Neuronal stem cell (in vitro differentiated cells): ENCODE data around the gene VPS4B.

Experiments
- DNase-seq: peaks from one replicate; pipeline ENCODE4 v3.0.0-alpha.2; 2013; ENCODE audit warnings: low spot score
- H2AFZ ChIP-seq: one replicate; pipeline ENCODE4 v1.6.1; 2013; ENCODE audit warnings: mild to moderate bottlenecking, low read length, inconsistent platforms
- H2AK5ac ChIP-seq: 2 replicates; pipeline ENCODE4 v1.6.1; 2013; ENCODE audit warnings: low read depth, mild to moderate bottlenecking, inconsistent platforms, low read length, moderate library complexity, mixed read lengths
- H2BK120ac ChIP-seq: 2 replicates; pipeline ENCODE4 v1.6.1; 2013; ENCODE audit warnings: low read depth, mild to moderate bottlenecking, inconsistent platforms, low read length, moderate library complexity, mixed read lengths
- H2BK12ac ChIP-seq: one replicate; pipeline ENCODE4 v1.6.1; 2013; ENCODE audit warnings: low read length, inconsistent platforms
- H2BK15ac ChIP-seq: 2 replicates; pipeline ENCODE4 v1.6.1; 2013; ENCODE audit warnings: mild to moderate bottlenecking, low read length, inconsistent platforms, mixed read lengths
- H2BK5ac ChIP-seq: one replicate; pipeline ENCODE4 v1.6.1; 2013; ENCODE audit warnings: inconsistent platforms, mild to moderate bottlenecking, low read length, moderate library complexity
- H3K14ac ChIP-seq: one replicate; pipeline ENCODE4 v1.6.1; 2013; ENCODE audit warnings: low read length, inconsistent platforms
- H3K18ac ChIP-seq: 2 replicates; pipeline ENCODE4 v1.6.1; 2013; ENCODE audit warnings: low read length, inconsistent platforms
- H3K23ac ChIP-seq: 2 replicates; pipeline ENCODE4 v1.6.1; 2013; ENCODE audit warnings: low read depth, mild to moderate bottlenecking, mixed read lengths, low read length, inconsistent platforms; ENCODE audit not compliant: poor library complexity
- H3K27ac ChIP-seq: replicated peaks from 3 replicates; pipeline ENCODE4 v1.5.1; 2013; ENCODE audit warnings: low read length, inconsistent platforms
- H3K27me3 ChIP-seq, 3 experiments: 2 replicates each; pipeline ENCODE4 v1.6.1; 2013; ENCODE audit warnings: low read length in 3 of 3, mild to moderate bottlenecking in 2 of 3, inconsistent platforms in 1 of 3, low read depth in 1 of 3, mixed read lengths in 1 of 3, moderate library complexity in 1 of 3; ENCODE audit not compliant: control insufficient read depth in 3 of 3, insufficient read depth in 3 of 3
- H3K36me3 ChIP-seq, 2 donors: replicated peaks in 1 of 2; 2 replicates each; pipeline ENCODE4 v1.6.1; 2013; ENCODE audit warnings: low read length in 2 of 2; ENCODE audit not compliant: control insufficient read depth in 2 of 2, insufficient read depth in 2 of 2
- H3K4ac ChIP-seq: 2 replicates; pipeline ENCODE4 v1.6.1; 2013; ENCODE audit warnings: inconsistent platforms, mild to moderate bottlenecking, low read length, moderate library complexity
- H3K4me1 ChIP-seq, 2 donors: 1 replicate in 1 of 2; 2 replicates in 1 of 2; pipeline ENCODE4 v1.6.1; 2013; ENCODE audit warnings: low read length in 2 of 2, low read depth in 1 of 2; ENCODE audit not compliant: control insufficient read depth in 2 of 2, insufficient read depth in 1 of 2
- H3K4me2 ChIP-seq: one replicate; pipeline ENCODE4 v1.6.1; 2013; ENCODE audit warnings: mild to moderate bottlenecking, low read length, inconsistent platforms; ENCODE audit not compliant: insufficient read depth, poor library complexity, severe bottlenecking
- H3K4me3 ChIP-seq, 2 donors: 2 replicates each; pipeline ENCODE4 v1.5.1; 2013; ENCODE audit warnings: low read length in 2 of 2, mild to moderate bottlenecking in 2 of 2, inconsistent platforms in 1 of 2, moderate library complexity in 1 of 2
- H3K79me1 ChIP-seq: one replicate; pipeline ENCODE4 v1.6.1; 2013; ENCODE audit warnings: low read depth, mild to moderate bottlenecking, inconsistent platforms, low read length, moderate library complexity
- H3K9ac ChIP-seq: one replicate; pipeline ENCODE4 v1.6.1; 2013; ENCODE audit warnings: mild to moderate bottlenecking, low read depth, low read length, inconsistent platforms; ENCODE audit not compliant: poor library complexity
- H3K9me3 ChIP-seq, 2 donors: replicated peaks in 1 of 2; 2 replicates each; pipeline versions ENCODE3 to v1.6.1; 2013; ENCODE audit warnings: low read length in 2 of 2, mild to moderate bottlenecking in 2 of 2, inconsistent platforms in 1 of 2, low read depth in 1 of 2, mixed read lengths in 1 of 2, moderate library complexity in 1 of 2; ENCODE audit not compliant: control insufficient read depth in 2 of 2, insufficient read depth in 1 of 2
- H4K8ac ChIP-seq: one replicate; pipeline ENCODE4 v1.6.1; 2013; ENCODE audit warnings: low read depth, mild to moderate bottlenecking, inconsistent platforms, low read length, moderate library complexity
- H4K91ac ChIP-seq: one replicate; pipeline ENCODE4 v1.6.1; 2013; ENCODE audit warnings: low read length, low read depth, mild to moderate bottlenecking, inconsistent platforms; ENCODE audit not compliant: poor library complexity
- WGBS, 2 donors: extraction: QIAGEN DNeasy Blood & Tissue Kit; methylation state at CpG; one replicate each; pipeline ENCODE4 v1.1.7; 2013; ENCODE audit warnings: missing lambda C conversion rate in 2 of 2, mixed read lengths in 1 of 2; ENCODE audit not compliant: insufficient read length in 2 of 2, insufficient replicate concordance in 1 of 2; ENCODE audit errors: extremely low coverage in 2 of 2; 5-methylcytosine and 5-hydroxymethylcytosine counted together

The VPS4B gene

GRCh38 chr18:63402246-63403162 lies 19.8 kb downstream of the VPS4B start:
- Histone ChIP-seq H3K79me1 (no peaks in the 10 kb centered on the region), H2BK5ac (no peak overlapping the region), H3K27me3 (no peaks in the 10 kb centered on the region), H3K4me3 (no peak overlapping the region), H2BK15ac (no peak overlapping the region), H2AK5ac (no peak overlapping the region), H3K4ac (no peak overlapping the region), H4K91ac (no peak overlapping the region), H3K9me3 (peaks cover 0 to 3% of the 10 kb centered on the region in 2 donors), H3K9ac (no peak overlapping the region), H3K27ac (no peak overlapping the region), H2BK120ac (no peak overlapping the region), H3K23ac (no peak overlapping the region), H3K18ac (no peak overlapping the region), H3K14ac (no peak overlapping the region), H4K8ac (no peak overlapping the region), H2BK12ac (no peak overlapping the region), H2AFZ (no peak overlapping the region), H3K4me2 (no peak overlapping the region), H3K36me3 (peaks cover 8 to 96% of the 10 kb centered on the region in 2 donors), H3K4me1 (no peaks in the 10 kb centered on the region)
- DNase-seq = no peak
- no CpG with 5 or more reads among the region's 8 CpGs for WGBS, 2 donors

DNA sequence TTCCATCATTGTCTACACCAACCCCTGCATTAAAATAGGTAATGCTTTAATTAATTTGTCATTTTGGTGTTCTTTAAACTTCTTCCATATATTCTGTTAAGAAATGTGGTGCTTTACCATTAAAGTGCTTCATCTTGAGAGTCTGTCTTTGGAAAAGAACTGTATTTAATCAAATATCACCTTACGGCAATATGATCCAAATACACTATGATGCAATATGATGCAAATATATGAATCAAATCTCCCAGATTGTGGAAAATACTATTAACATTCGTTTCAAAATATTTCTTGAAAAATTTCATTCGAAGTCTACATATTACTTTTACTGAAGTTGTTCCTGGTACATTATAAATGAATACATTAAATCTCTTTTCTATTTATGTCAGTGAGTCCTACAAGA lies 23.0 kb downstream of the VPS4B start:
- Histone ChIP-seq H3K36me3 (peaks cover 17 to 98% of the 10 kb centered on the region in 2 donors), H3K27me3 (no peaks in the 10 kb centered on the region), H4K8ac (no peak overlapping the region), H3K4me1 (no peaks in the 10 kb centered on the region), H2AFZ (no peak overlapping the region), H4K91ac (no peak overlapping the region), H3K9ac (no peak overlapping the region), H3K4me3 (no peak overlapping the region), H3K4ac (no peak overlapping the region), H2BK5ac (no peak overlapping the region), H3K79me1 (no peaks in the 10 kb centered on the region), H3K23ac (no peak overlapping the region), H3K4me2 (no peak overlapping the region), H2BK120ac (no peak overlapping the region), H3K27ac (no peak overlapping the region), H3K9me3 (peaks cover 0 to 3% of the 10 kb centered on the region in 2 donors), H2BK15ac (no peak overlapping the region), H2AK5ac (no peak overlapping the region), H3K18ac (no peak overlapping the region), H3K14ac (no peak overlapping the region), H2BK12ac (no peak overlapping the region)
- no CpG with 5 or more reads among the region's 3 CpGs for WGBS, 2 donors
- no peak for DNase-seq

DNA sequence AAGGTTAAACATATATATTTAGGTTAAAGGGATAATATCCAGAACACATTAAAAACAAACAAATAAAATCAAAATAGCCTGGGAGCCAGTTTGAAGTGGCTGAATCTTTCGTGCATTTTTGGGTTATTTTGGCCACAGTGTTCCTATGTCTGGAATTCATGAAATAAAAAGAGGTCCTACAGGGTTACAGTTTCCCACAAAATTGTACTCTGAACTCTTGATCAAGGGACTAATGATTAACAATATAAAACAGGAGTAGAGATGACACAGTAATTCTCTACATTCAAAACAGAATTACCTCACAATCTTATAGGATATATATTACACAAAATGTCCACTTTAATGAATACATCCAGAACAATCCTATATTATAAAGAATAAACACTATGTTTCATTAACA lies 24.9 kb downstream of the VPS4B start:
- Histone ChIP-seq H2BK12ac (no peak overlapping the region), H3K4me3 (no peak overlapping the region), H2BK15ac (no peak overlapping the region), H3K14ac (no peak overlapping the region), H3K27ac (no peak overlapping the region), H2AK5ac (no peak overlapping the region), H3K4ac (no peak overlapping the region), H4K8ac (no peak overlapping the region), H2BK120ac (no peak overlapping the region), H3K27me3 (no peaks in the 10 kb centered on the region), H3K18ac (no peak overlapping the region), H4K91ac (no peak overlapping the region), H3K9me3 (no peaks in the 10 kb centered on the region), H2AFZ (no peak overlapping the region), H3K23ac (no peak overlapping the region), H3K4me1 (no peaks in the 10 kb centered on the region), H3K79me1 (no peaks in the 10 kb centered on the region), H2BK5ac (no peak overlapping the region), H3K36me3 (peaks cover 16 to 97% of the 10 kb centered on the region in 2 donors), H3K4me2 (no peak overlapping the region), H3K9ac (no peak overlapping the region)
- WGBS, 2 donors = no CpG with 5 or more reads among the region's 1 CpG
- DNase-seq = no peak

DNA sequence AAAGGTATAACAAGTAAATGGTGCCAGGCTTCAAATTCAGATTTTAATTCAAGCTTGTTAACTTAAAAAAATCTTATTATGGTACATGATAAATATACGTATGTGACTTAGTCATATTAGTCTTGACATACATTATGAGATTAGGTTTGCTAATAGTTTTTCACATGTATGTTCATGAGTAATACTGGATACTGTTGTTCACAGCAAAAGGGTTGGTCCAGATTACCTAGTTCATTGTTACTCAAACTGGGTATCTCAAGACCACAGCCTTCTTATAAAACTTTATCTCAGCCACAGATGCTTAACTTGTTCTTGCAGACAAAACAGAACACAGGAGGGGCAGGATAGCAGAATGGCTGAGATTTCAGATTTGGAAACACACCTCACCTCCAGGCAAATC lies 26.8 kb downstream of the VPS4B start:
- no CpG with 5 or more reads among the region's 1 CpG for WGBS, 2 donors
- H3K14ac ChIP-seq = no peak overlapping the region
- no peaks in the 10 kb centered on the region for H3K79me1 ChIP-seq

More for the DNA sequence above, 26.8 kb downstream of the VPS4B start:
- no peak overlapping the region for H2BK12ac ChIP-seq
- H3K23ac ChIP-seq = no peak overlapping the region
- H3K4ac ChIP-seq = no peak overlapping the region
- H2BK120ac ChIP-seq = no peak overlapping the region
- H2AK5ac ChIP-seq = no peak overlapping the region
- no peak overlapping the region for H3K27ac ChIP-seq
- peaks cover 15 to 95% of the 10 kb centered on the region in 2 donors for H3K36me3 ChIP-seq
- H2BK5ac ChIP-seq = no peak overlapping the region
- no peak overlapping the region for H3K4me2 ChIP-seq
- no peak for DNase-seq
- no peak overlapping the region for H3K4me3 ChIP-seq
- no peaks in the 10 kb centered on the region for H3K27me3 ChIP-seq
- H4K8ac ChIP-seq = no peak overlapping the region
- no peak overlapping the region for H2AFZ ChIP-seq
- no peak overlapping the region for H3K18ac ChIP-seq
- no peaks in the 10 kb centered on the region for H3K4me1 ChIP-seq
- H3K9ac ChIP-seq = no peak overlapping the region
- H2BK15ac ChIP-seq = no peak overlapping the region
- H3K9me3 ChIP-seq = no peaks in the 10 kb centered on the region
- no peak overlapping the region for H4K91ac ChIP-seq
